ENCODE measurements around the gene KLHL36. TPM values are rescaled to one million over a fixed set of nuclear protein-coding genes. Genes with fewer than 3 reads are reported as not detected.

Gene KLHL36
- total and polyA plus RNA-seq, 3 donors from 2014 or later: 75.1 to 129 (median 113) TPM

GRCh38 chr16:84673203-84673535 is 24.9 kb downstream of the KLHL36 start:
- no peak overlapping the region for H3K27ac ChIP-seq
- no peak for DNase-seq
- no peaks in the 10 kb centered on the region for H3K9me3 ChIP-seq
- H3K4me3 ChIP-seq: no peak overlapping the region
- no peaks in the 10 kb centered on the region for H3K36me3 ChIP-seq (ENCODE audit: low read depth, missing control alignments)
- H3K27me3 ChIP-seq: no peaks in the 10 kb centered on the region
- TF ChIP-seq CTCF (IDR thresholded peaks at IDR 0.05): no peak
- TF ChIP-seq POLR2A (IDR thresholded peaks at IDR 0.05): no peak
- WGBS, 2 donors: 71 to 100% methylated on average over 2 to 3 of the region's 3 CpGs
- intact Hi-C loops (cut with DNase I; ENCODE audit: low total_unique reads): no loop called here
- H3K4me1 ChIP-seq: peaks cover under 1% of the 10 kb centered on the region

- TF ChIP-seq POLR2A (IDR thresholded peaks at IDR 0.05) (no peak), CTCF (IDR thresholded peaks at IDR 0.05) (no peak)
- H3K27ac ChIP-seq: no peak overlapping the region
- 84% methylated on average over 3 of the region's 3 CpGs for WGBS, 2 donors
Measured at GRCh38 chr16:84673561-84673960, 25.2 kb downstream of the KLHL36 start.

GRCh38 chr16:84675423-84675822 is 27.1 kb downstream of the KLHL36 start:
- no peak overlapping the region for H3K4me3 ChIP-seq
- no peaks in the 10 kb centered on the region for H3K4me1 ChIP-seq
- intact Hi-C loops (cut with DNase I; ENCODE audit: low total_unique reads): no loop called here
- H3K9me3 ChIP-seq: no peaks in the 10 kb centered on the region
- WGBS, 2 donors: 83 to 90% methylated on average over 7 to 9 of the region's 9 CpGs
- TF ChIP-seq CTCF (IDR thresholded peaks at IDR 0.05) (no peak), POLR2A (IDR thresholded peaks at IDR 0.05) (no peak)
- no peak overlapping the region for H3K27ac ChIP-seq
- H3K36me3 ChIP-seq (ENCODE audit: low read depth, missing control alignments): no peaks in the 10 kb centered on the region
- H3K27me3 ChIP-seq: no peaks in the 10 kb centered on the region
- DNase-seq: no peak

More at GRCh38 chr16:84673561-84673960, 25.2 kb downstream of the KLHL36 start:
- Histone ChIP-seq H3K9me3 (no peaks in the 10 kb centered on the region), H3K4me1 (no peaks in the 10 kb centered on the region), H3K36me3 (ENCODE audit: low read depth, missing control alignments) (no peaks in the 10 kb centered on the region), H3K27me3 (no peaks in the 10 kb centered on the region), H3K4me3 (no peak overlapping the region)
- intact Hi-C loops (cut with DNase I; ENCODE audit: low total_unique reads): no loop called here
- DNase-seq: no peak

GRCh38 chr16:84675884-84676283 is 27.6 kb downstream of the KLHL36 start:
- Histone ChIP-seq H3K36me3 (ENCODE audit: low read depth, missing control alignments) (no peaks in the 10 kb centered on the region), H3K4me3 (no peak overlapping the region), H3K27ac (no peak overlapping the region), H3K27me3 (no peaks in the 10 kb centered on the region), H3K9me3 (no peaks in the 10 kb centered on the region), H3K4me1 (no peaks in the 10 kb centered on the region)
- no peak for DNase-seq
- no peak for TF ChIP-seq CTCF (IDR thresholded peaks at IDR 0.05)
- TF ChIP-seq POLR2A (IDR thresholded peaks at IDR 0.05): no peak
- intact Hi-C loops (cut with DNase I; ENCODE audit: low total_unique reads): no loop called here
- 91 to 95% methylated on average over 2 of the region's 2 CpGs for WGBS, 2 donors

- Histone ChIP-seq H3K27me3 (no peaks in the 10 kb centered on the region), H3K4me1 (no peaks in the 10 kb centered on the region), H3K36me3 (ENCODE audit: low read depth, missing control alignments) (no peaks in the 10 kb centered on the region), H3K9me3 (no peaks in the 10 kb centered on the region), H3K4me3 (no peak overlapping the region), H3K27ac (no peak overlapping the region)
- WGBS, 2 donors: 81 to 90% methylated on average over 8 to 14 of the region's 14 CpGs
- intact Hi-C loops (cut with DNase I; ENCODE audit: low total_unique reads): no loop called here
- no peak for DNase-seq
- TF ChIP-seq POLR2A (IDR thresholded peaks at IDR 0.05): no peak
- TF ChIP-seq CTCF (IDR thresholded peaks at IDR 0.05): no peak
Measured at GRCh38 chr16:84677017-84677803, 28.9 kb downstream of the KLHL36 start.

Data from testis (tissue), 3 donors.